Measurements from ENCODE around the gene ZCCHC2.

ZCCHC2 gene

GRCh38 chr18:62549755-62550154, 26.9 kb downstream of the ZCCHC2 start:
- H2BK120ac ChIP-seq (ENCODE audit: low read depth, low read length), result no peak overlapping the region
- H3K4me2 ChIP-seq (ENCODE audit: low read length, poor library complexity, severe bottlenecking), result no peak overlapping the region
- H3K27me3 ChIP-seq (ENCODE audit: control insufficient read depth in 1 of 2, insufficient read depth in 1 of 2, low read length in 2 of 2), result no peaks in the 10 kb centered on the region
- H3K27ac ChIP-seq (ENCODE audit: low read length, poor library complexity, severe bottlenecking), result no peak overlapping the region
- no peak overlapping the region for H2AK5ac ChIP-seq (ENCODE audit: low read length, severe bottlenecking)
- H3K79me1 ChIP-seq (replicated peaks; ENCODE audit: low read length, poor library complexity, severe bottlenecking), result peaks cover 6% of the 10 kb centered on the region
- no peak overlapping the region for H3K9ac ChIP-seq (ENCODE audit: low read length)
- H2AFZ ChIP-seq (ENCODE audit: low read depth, low read length), result no peak overlapping the region
- DNase-seq, result no peak
- H2BK15ac ChIP-seq (ENCODE audit: low read depth, poor library complexity, severe bottlenecking), result no peak overlapping the region
- no peak overlapping the region for H2BK12ac ChIP-seq (ENCODE audit: low read length in 2 of 2)
- H3K9me3 ChIP-seq (ENCODE audit: control insufficient read depth, low read length), result no peaks in the 10 kb centered on the region
- no peaks in the 10 kb centered on the region for H3K4me1 ChIP-seq (ENCODE audit: control insufficient read depth, insufficient read depth, low read depth, low read length)
- H3K36me3 ChIP-seq (ENCODE audit: control insufficient read depth in 1 of 2, insufficient read depth in 2 of 2, low read depth in 1 of 2, low read length in 2 of 2), result peaks cover 13 to 79% of the 10 kb centered on the region in 2 experiments
- no peak overlapping the region for H3K18ac ChIP-seq (ENCODE audit: low read depth in 1 of 2, low read length in 2 of 2)
- no peak overlapping the region for H3K23ac ChIP-seq (ENCODE audit: low read length in 2 of 2)
- 95% methylated on average over 4 of the region's 5 CpGs for WGBS
- H4K8ac ChIP-seq (ENCODE audit: low read length), result peak overlapping the region; percentile 12
- no peak overlapping the region for H3K14ac ChIP-seq (ENCODE audit: low read length in 2 of 2)
- H3K4ac ChIP-seq (ENCODE audit: low read depth in 1 of 2, low read length in 2 of 2), result no peak overlapping the region
- no peak overlapping the region for H3K4me3 ChIP-seq (ENCODE audit: insufficient read depth in 1 of 2, low read depth in 1 of 2, low read length in 2 of 2)
- no peak overlapping the region for H2BK5ac ChIP-seq (ENCODE audit: low read depth, low read length, poor library complexity, severe bottlenecking)
- H4K91ac ChIP-seq (ENCODE audit: low read length), result no peak overlapping the region

- Histone ChIP-seq H2BK5ac (ENCODE audit: low read depth, low read length, poor library complexity, severe bottlenecking) (no peak overlapping the region), H3K9me3 (ENCODE audit: control insufficient read depth, low read length) (no peaks in the 10 kb centered on the region), H4K8ac (ENCODE audit: low read length) (no peak overlapping the region), H3K4me2 (ENCODE audit: low read length, poor library complexity, severe bottlenecking) (no peak overlapping the region), H2AFZ (ENCODE audit: low read depth, low read length) (no peak overlapping the region), H3K23ac (ENCODE audit: low read length in 2 of 2) (no peak overlapping the region), H4K91ac (ENCODE audit: low read length) (no peak overlapping the region), H2BK12ac (ENCODE audit: low read length in 2 of 2) (no peak overlapping the region), H3K4me3 (ENCODE audit: insufficient read depth in 1 of 2, low read depth in 1 of 2, low read length in 2 of 2) (no peak overlapping the region), H3K18ac (ENCODE audit: low read depth in 1 of 2, low read length in 2 of 2) (no peak overlapping the region), H3K9ac (ENCODE audit: low read length) (no peak overlapping the region), H3K27me3 (ENCODE audit: control insufficient read depth in 1 of 2, insufficient read depth in 1 of 2, low read length in 2 of 2) (no peaks in the 10 kb centered on the region), H3K27ac (ENCODE audit: low read length, poor library complexity, severe bottlenecking) (no peak overlapping the region), H2AK5ac (ENCODE audit: low read length, severe bottlenecking) (no peak overlapping the region), H3K4me1 (ENCODE audit: control insufficient read depth, insufficient read depth, low read depth, low read length) (no peaks in the 10 kb centered on the region), H3K4ac (ENCODE audit: low read depth in 1 of 2, low read length in 2 of 2) (no peak overlapping the region), H3K14ac (ENCODE audit: low read length in 2 of 2) (no peak overlapping the region), H3K36me3 (ENCODE audit: control insufficient read depth in 1 of 2, insufficient read depth in 2 of 2, low read depth in 1 of 2, low read length in 2 of 2) (peaks cover 13 to 69% of the 10 kb centered on the region in 2 experiments), H2BK15ac (ENCODE audit: low read depth, poor library complexity, severe bottlenecking) (no peak overlapping the region), H2BK120ac (ENCODE audit: low read depth, low read length) (no peak overlapping the region), H3K79me1 (replicated peaks; ENCODE audit: low read length, poor library complexity, severe bottlenecking) (peaks cover 6% of the 10 kb centered on the region)
- DNase-seq, result no peak
- WGBS, result 93% methylated on average over 9 of the region's 9 CpGs
These were observed 27.9 kb downstream of the ZCCHC2 start for GRCh38 chr18:62550746-62551145.

GRCh38 chr18:62551972-62552513, 29.2 kb downstream of the ZCCHC2 start:
- DNase-seq, result no peak
- no peak overlapping the region for H4K8ac ChIP-seq (ENCODE audit: low read length)
- H3K79me1 ChIP-seq (replicated peaks; ENCODE audit: low read length, poor library complexity, severe bottlenecking), result peaks cover 6% of the 10 kb centered on the region
- H3K9me3 ChIP-seq (ENCODE audit: control insufficient read depth, low read length), result no peaks in the 10 kb centered on the region
- no peak overlapping the region for H3K4me3 ChIP-seq (ENCODE audit: insufficient read depth in 1 of 2, low read depth in 1 of 2, low read length in 2 of 2)
- H3K9ac ChIP-seq (ENCODE audit: low read length), result no peak overlapping the region
- 94% methylated on average over 4 of the region's 4 CpGs for WGBS
- no peak overlapping the region for H3K23ac ChIP-seq (ENCODE audit: low read length in 2 of 2)
- no peak overlapping the region for H2BK15ac ChIP-seq (ENCODE audit: low read depth, poor library complexity, severe bottlenecking)
- no peak overlapping the region for H2BK12ac ChIP-seq (ENCODE audit: low read length in 2 of 2)
- H3K4me1 ChIP-seq (ENCODE audit: control insufficient read depth, insufficient read depth, low read depth, low read length), result no peaks in the 10 kb centered on the region
- H3K4ac ChIP-seq (ENCODE audit: low read depth in 1 of 2, low read length in 2 of 2), result no peak overlapping the region
- peaks cover 10 to 71% of the 10 kb centered on the region in 2 experiments for H3K36me3 ChIP-seq (ENCODE audit: control insufficient read depth in 1 of 2, insufficient read depth in 2 of 2, low read depth in 1 of 2, low read length in 2 of 2)
- no peak overlapping the region for H3K14ac ChIP-seq (ENCODE audit: low read length in 2 of 2)
- no peak overlapping the region for H2BK120ac ChIP-seq (ENCODE audit: low read depth, low read length)
- H3K18ac ChIP-seq (ENCODE audit: low read depth in 1 of 2, low read length in 2 of 2), result no peak overlapping the region
- no peaks in the 10 kb centered on the region for H3K27me3 ChIP-seq (ENCODE audit: control insufficient read depth in 1 of 2, insufficient read depth in 1 of 2, low read length in 2 of 2)
- H2AK5ac ChIP-seq (ENCODE audit: low read length, severe bottlenecking), result no peak overlapping the region
- H3K27ac ChIP-seq (ENCODE audit: low read length, poor library complexity, severe bottlenecking), result no peak overlapping the region
- H2BK5ac ChIP-seq (ENCODE audit: low read depth, low read length, poor library complexity, severe bottlenecking), result no peak overlapping the region
- no peak overlapping the region for H2AFZ ChIP-seq (ENCODE audit: low read depth, low read length)
- no peak overlapping the region for H4K91ac ChIP-seq (ENCODE audit: low read length)
- H3K4me2 ChIP-seq (ENCODE audit: low read length, poor library complexity, severe bottlenecking), result no peak overlapping the region

GRCh38 chr18:62554061-62554815, 31.4 kb downstream of the ZCCHC2 start:
- Histone ChIP-seq H3K23ac (ENCODE audit: low read length in 2 of 2) (no peak overlapping the region), H3K27me3 (ENCODE audit: control insufficient read depth in 1 of 2, insufficient read depth in 1 of 2, low read length in 2 of 2) (no peaks in the 10 kb centered on the region), H3K27ac (ENCODE audit: low read length, poor library complexity, severe bottlenecking) (no peak overlapping the region), H3K9ac (ENCODE audit: low read length) (no peak overlapping the region), H2AK5ac (ENCODE audit: low read length, severe bottlenecking) (no peak overlapping the region), H2BK12ac (ENCODE audit: low read length in 2 of 2) (no peak overlapping the region), H4K8ac (ENCODE audit: low read length) (peak overlapping the region; percentile 30), H3K4ac (ENCODE audit: low read depth in 1 of 2, low read length in 2 of 2) (no peak overlapping the region), H3K18ac (ENCODE audit: low read depth in 1 of 2, low read length in 2 of 2) (no peak overlapping the region), H3K4me2 (ENCODE audit: low read length, poor library complexity, severe bottlenecking) (no peak overlapping the region), H3K36me3 (ENCODE audit: control insufficient read depth in 1 of 2, insufficient read depth in 2 of 2, low read depth in 1 of 2, low read length in 2 of 2) (peaks cover 10 to 83% of the 10 kb centered on the region in 2 experiments), H3K4me3 (ENCODE audit: insufficient read depth in 1 of 2, low read depth in 1 of 2, low read length in 2 of 2) (no peak overlapping the region), H2BK5ac (ENCODE audit: low read depth, low read length, poor library complexity, severe bottlenecking) (no peak overlapping the region), H3K9me3 (ENCODE audit: control insufficient read depth, low read length) (no peaks in the 10 kb centered on the region), H3K4me1 (ENCODE audit: control insufficient read depth, insufficient read depth, low read depth, low read length) (no peaks in the 10 kb centered on the region), H4K91ac (ENCODE audit: low read length) (no peak overlapping the region), H3K14ac (ENCODE audit: low read length in 2 of 2) (no peak overlapping the region), H2BK120ac (ENCODE audit: low read depth, low read length) (no peak overlapping the region), H3K79me1 (replicated peaks; ENCODE audit: low read length, poor library complexity, severe bottlenecking) (peaks cover 7% of the 10 kb centered on the region), H2AFZ (ENCODE audit: low read depth, low read length) (no peak overlapping the region), H2BK15ac (ENCODE audit: low read depth, poor library complexity, severe bottlenecking) (no peak overlapping the region)
- WGBS, result over 99% methylated on average over 6 of the region's 6 CpGs
- DNase-seq, result no peak

Measured in mesenchymal stem cell (in vitro differentiated cells and primary cell).